GM21576 (cell line): ENCODE measurements around the gene ARRDC3.
A peak's percentile ranks its signal among the peaks of the same experiment; 100 is the strongest.
"Not testable (repeated sequence)": the region's sequence is repeated elsewhere in the genome, so short reads cannot be mapped to it uniquely, and the experiment has no call there.

ENCODE experiments used
- ATAC-seq: cut with Tn5 transposase; IDR thresholded peaks from one replicate; pipeline ENCODE4 v1.9.1; 2021; ENCODE audit warnings: mild to moderate bottlenecking, moderate library complexity; ENCODE audit not compliant: unreplicated experiment

The ARRDC3 gene

GRCh38 chr5:91361055-91361701 is 21.9 kb downstream of the ARRDC3 start:
- peak; percentile 79 for ATAC-seq

- no peak for ATAC-seq
Measured at GRCh38 chr5:91359962-91360609, 23.0 kb downstream of the ARRDC3 start.

GRCh38 chr5:91357806-91358205 is 25.3 kb downstream of the ARRDC3 start:
- no peak for ATAC-seq

- ATAC-seq: no peak
Measured at GRCh38 chr5:91357012-91357634, 26.0 kb downstream of the ARRDC3 start.

GRCh38 chr5:91354867-91355266 is 28.2 kb downstream of the ARRDC3 start:
- peak; percentile 70 for ATAC-seq

- ATAC-seq: no peak
Measured at GRCh38 chr5:91352831-91353695, 30.1 kb downstream of the ARRDC3 start.

GRCh38 chr5:91345461-91345860 is 37.7 kb downstream of the ARRDC3 start:
- ATAC-seq: no peak

GRCh38 chr5:91344661-91345200 is 38.4 kb downstream of the ARRDC3 start:
- ATAC-seq: not testable (repeated sequence)

- ATAC-seq: no peak
Measured at GRCh38 chr5:91343916-91344315, 39.2 kb downstream of the ARRDC3 start.

- ATAC-seq: not testable (repeated sequence)
Measured at GRCh38 chr5:91342931-91343330, 40.2 kb downstream of the ARRDC3 start.

GRCh38 chr5:91341154-91341553 is 42.0 kb downstream of the ARRDC3 start:
- ATAC-seq: no peak

- ATAC-seq: no peak
Measured at GRCh38 chr5:91340532-91340931, 42.6 kb downstream of the ARRDC3 start.

GRCh38 chr5:91339063-91339705 is 43.9 kb downstream of the ARRDC3 start:
- ATAC-seq: no peak

GRCh38 chr5:91332267-91333045 is 50.7 kb downstream of the ARRDC3 start:
- ATAC-seq: peak; percentile 75

- ATAC-seq: no peak
Measured at GRCh38 chr5:91331705-91332104, 51.4 kb downstream of the ARRDC3 start.

- ATAC-seq: no peak
Measured at GRCh38 chr5:91329283-91329682, 53.8 kb downstream of the ARRDC3 start.

- ATAC-seq: no peak
Measured at GRCh38 chr5:91328743-91329142, 54.4 kb downstream of the ARRDC3 start.

- ATAC-seq: not testable (repeated sequence)
Measured at GRCh38 chr5:91322981-91323380, 60.1 kb downstream of the ARRDC3 start.

- ATAC-seq: no peak
Measured at GRCh38 chr5:91319667-91320066, 63.5 kb downstream of the ARRDC3 start.

- no peak for ATAC-seq
Measured at GRCh38 chr5:91318724-91319123, 64.4 kb downstream of the ARRDC3 start.
